ENCODE data around the gene MPG.

The MPG gene

GRCh38 chr16:74051-74746 lies 3.8 kb upstream of the MPG start:
- DNase-seq (ENCODE audit: insufficient read length, low spot score) (no peak), FAIRE-seq (no peak)
- no peak for TF ChIP-seq PAX5 (IDR thresholded peaks at IDR 0.05; ENCODE audit: insufficient read depth, low read length, severe bottlenecking)
- TF ChIP-seq TAF1 (IDR thresholded peaks at IDR 0.05; ENCODE audit: low read depth, low read length), result no peak
- TF ChIP-seq POU2F2 (IDR thresholded peaks at IDR 0.05; ENCODE audit: low read depth, low read length), result no peak
- no peak for TF ChIP-seq SPI1 (IDR thresholded peaks at IDR 0.05; ENCODE audit: low read depth, low read length)
- TF ChIP-seq POLR2AphosphoS5 (IDR thresholded peaks at IDR 0.05; ENCODE audit: low read depth, low read length), result no peak
- no peak for TF ChIP-seq POLR2A (IDR thresholded peaks at IDR 0.05; ENCODE audit: low read depth, low read length)

- TF ChIP-seq PAX5 (IDR thresholded peaks at IDR 0.05; ENCODE audit: insufficient read depth, low read length, severe bottlenecking) (no peak), TAF1 (IDR thresholded peaks at IDR 0.05; ENCODE audit: low read depth, low read length) (no peak), SPI1 (IDR thresholded peaks at IDR 0.05; ENCODE audit: low read depth, low read length) (no peak), POLR2A (IDR thresholded peaks at IDR 0.05; ENCODE audit: low read depth, low read length) (no peak), POLR2AphosphoS5 (IDR thresholded peaks at IDR 0.05; ENCODE audit: low read depth, low read length) (no peak), POU2F2 (IDR thresholded peaks at IDR 0.05; ENCODE audit: low read depth, low read length) (no peak)
Observed at GRCh38 chr16:74747-75334, 3.2 kb upstream of the MPG start.

DNA sequence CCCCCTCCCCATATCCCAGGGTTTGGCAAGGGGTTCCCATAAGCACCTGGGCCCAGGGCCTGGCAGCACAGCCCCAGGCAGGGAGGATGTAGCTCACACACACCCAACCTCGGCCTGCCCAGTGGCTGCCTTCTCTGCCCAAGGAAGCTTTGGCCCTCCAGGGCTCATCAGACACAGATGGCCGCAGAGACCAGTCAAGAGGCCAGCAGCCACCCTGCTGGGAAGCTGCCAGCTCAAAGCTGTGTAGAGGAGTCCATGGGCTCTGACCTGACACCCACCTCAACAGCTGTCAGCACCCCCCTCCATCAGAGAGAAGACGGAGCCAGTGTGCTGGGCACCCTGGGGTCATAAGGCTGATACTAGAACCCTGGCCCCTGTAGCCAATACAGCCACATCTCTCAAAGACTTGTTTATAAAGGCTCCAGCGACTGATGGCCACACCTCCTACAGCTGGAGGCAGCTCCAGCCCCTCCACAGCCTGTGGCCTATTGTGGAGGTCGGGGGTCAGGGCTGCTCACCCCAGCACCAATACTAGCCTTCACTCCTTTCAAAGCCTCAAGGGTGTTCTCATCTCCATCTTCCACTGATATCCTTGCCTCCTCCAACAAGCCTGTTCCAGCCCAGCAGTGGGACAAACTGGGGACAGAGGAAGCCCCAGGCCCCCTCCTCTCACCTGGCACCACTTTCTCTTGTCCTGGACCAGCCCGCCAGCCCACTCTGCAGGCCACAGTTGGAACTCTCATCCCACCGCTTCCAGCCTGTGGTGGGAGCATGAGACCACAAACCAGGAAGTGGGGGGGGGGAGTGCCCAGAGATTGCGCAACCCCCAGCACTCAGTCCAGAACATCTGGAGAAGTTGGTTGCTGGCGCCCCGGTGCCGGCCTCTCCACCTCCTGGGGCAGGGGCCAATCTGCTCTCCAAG lies 2.2 kb upstream of the MPG start:
- FAIRE-seq, result peak; percentile 51
- no peak for DNase-seq (ENCODE audit: insufficient read length, low spot score)
- TF ChIP-seq PAX5 (IDR thresholded peaks at IDR 0.05; ENCODE audit: insufficient read depth, low read length, severe bottlenecking) (no peak), POLR2A (IDR thresholded peaks at IDR 0.05; ENCODE audit: low read depth, low read length) (no peak), TAF1 (IDR thresholded peaks at IDR 0.05; ENCODE audit: low read depth, low read length) (no peak), POLR2AphosphoS5 (IDR thresholded peaks at IDR 0.05; ENCODE audit: low read depth, low read length) (no peak), POU2F2 (IDR thresholded peaks at IDR 0.05; ENCODE audit: low read depth, low read length) (no peak), SPI1 (IDR thresholded peaks at IDR 0.05; ENCODE audit: low read depth, low read length) (no peak)

More at GRCh38 chr16:74747-75334, 3.2 kb upstream of the MPG start:
- FAIRE-seq (no peak), DNase-seq (ENCODE audit: insufficient read length, low spot score) (no peak)

DNA sequence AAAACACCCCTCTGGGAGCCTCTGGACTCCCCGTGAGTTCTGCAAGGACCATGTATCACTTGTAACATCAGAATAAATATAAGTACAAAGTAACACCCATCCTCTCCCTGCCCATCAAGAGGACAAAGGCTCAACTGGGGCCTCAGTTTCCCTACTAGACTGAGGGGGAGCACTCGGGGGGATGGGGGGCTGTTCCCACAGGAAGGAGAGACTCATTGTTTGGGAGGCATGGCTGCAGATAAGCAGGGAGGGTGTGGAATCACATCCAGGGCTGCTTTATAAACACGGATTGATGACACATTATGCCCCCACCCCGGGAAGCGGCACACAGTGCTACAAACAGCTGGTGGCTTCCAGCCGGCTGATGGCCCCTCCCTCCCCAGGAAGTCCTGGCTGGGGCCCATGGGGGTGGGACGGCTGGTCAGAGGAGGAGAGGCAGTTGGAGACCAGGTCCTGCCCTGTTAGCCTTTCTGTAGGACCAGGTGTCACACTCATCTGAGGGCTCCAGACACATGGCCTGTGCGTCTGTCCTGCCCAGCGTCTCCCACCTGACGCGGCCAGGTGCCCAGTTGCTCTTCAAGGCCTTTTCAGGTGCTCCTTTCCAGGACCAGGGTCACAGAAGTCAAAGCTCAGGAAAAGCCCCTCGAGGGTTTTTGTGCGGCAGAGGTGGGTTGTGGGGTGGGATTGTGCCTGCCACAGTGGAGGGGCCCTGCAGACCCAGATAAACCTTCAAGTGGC lies 1.3 kb upstream of the MPG start:
- no peak for DNase-seq (ENCODE audit: insufficient read length, low spot score)
- FAIRE-seq, result peak; percentile 74
- TF ChIP-seq POLR2AphosphoS5 (IDR thresholded peaks at IDR 0.05; ENCODE audit: low read depth, low read length), result no peak
- TF ChIP-seq TAF1 (IDR thresholded peaks at IDR 0.05; ENCODE audit: low read depth, low read length), result no peak
- peak; percentile 8; the same call in 1 of the 2 replicates for TF ChIP-seq POU2F2 (IDR thresholded peaks at IDR 0.05; ENCODE audit: low read depth, low read length)
- no peak for TF ChIP-seq SPI1 (IDR thresholded peaks at IDR 0.05; ENCODE audit: low read depth, low read length)
- no peak for TF ChIP-seq POLR2A (IDR thresholded peaks at IDR 0.05; ENCODE audit: low read depth, low read length)
- TF ChIP-seq PAX5 (IDR thresholded peaks at IDR 0.05; ENCODE audit: insufficient read depth, low read length, severe bottlenecking), result no peak

- peak; percentile 89 for FAIRE-seq
- TF ChIP-seq TAF1 (IDR thresholded peaks at IDR 0.05; ENCODE audit: low read depth, low read length) (no peak), POLR2AphosphoS5 (IDR thresholded peaks at IDR 0.05; ENCODE audit: low read depth, low read length) (no peak), SPI1 (IDR thresholded peaks at IDR 0.05; ENCODE audit: low read depth, low read length) (no peak), POLR2A (IDR thresholded peaks at IDR 0.05; ENCODE audit: low read depth, low read length) (no peak), POU2F2 (IDR thresholded peaks at IDR 0.05; ENCODE audit: low read depth, low read length) (no peak; the same call in 1 of the 2 replicates), PAX5 (IDR thresholded peaks at IDR 0.05; ENCODE audit: insufficient read depth, low read length, severe bottlenecking) (no peak)
- peak; percentile 77 for DNase-seq (ENCODE audit: insufficient read length, low spot score)
Observed at GRCh38 chr16:77273-77806, 685 bp upstream of the MPG start.

DNA sequence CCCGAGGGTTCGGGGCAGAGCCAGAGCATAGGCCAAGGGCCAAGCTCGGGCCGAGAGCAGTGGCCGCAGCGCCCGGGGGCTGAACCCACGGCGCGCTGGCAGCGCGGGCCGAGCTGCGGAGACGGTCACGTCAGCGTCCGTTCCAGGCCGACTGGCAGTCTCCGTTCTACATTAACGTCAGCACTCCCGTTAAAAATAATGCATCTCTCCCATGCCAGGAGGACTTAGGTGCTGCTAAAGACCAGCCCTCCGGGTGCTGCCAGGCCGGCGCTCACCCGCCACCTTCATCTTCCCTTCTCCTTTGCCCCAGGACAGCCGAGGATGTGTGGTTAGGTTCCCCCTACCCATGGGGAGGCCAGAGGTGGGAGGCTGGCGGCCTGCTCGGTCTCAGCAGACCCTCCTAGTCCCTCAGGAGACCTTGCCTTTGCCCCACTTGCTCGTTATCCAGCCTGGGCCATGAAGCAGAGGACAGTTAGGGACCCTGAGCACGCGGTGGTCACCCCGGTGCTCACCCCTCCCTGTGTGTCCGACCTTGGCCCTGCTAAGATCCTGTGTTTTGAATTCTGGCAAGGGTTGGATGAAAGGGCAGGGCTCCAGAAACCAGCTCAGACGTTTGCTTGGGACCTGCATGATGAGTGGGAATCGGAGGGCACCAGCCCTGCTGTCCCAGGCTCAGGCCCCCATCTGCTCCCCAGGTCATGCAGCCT lies 572 bp downstream of the MPG start:
- FAIRE-seq (peak; percentile 16), DNase-seq (ENCODE audit: insufficient read length, low spot score) (peak; percentile 49)
- TF ChIP-seq POLR2AphosphoS5 (IDR thresholded peaks at IDR 0.05; ENCODE audit: low read depth, low read length) (no peak), POLR2A (IDR thresholded peaks at IDR 0.05; ENCODE audit: low read depth, low read length) (no peak), PAX5 (IDR thresholded peaks at IDR 0.05; ENCODE audit: insufficient read depth, low read length, severe bottlenecking) (no peak), SPI1 (IDR thresholded peaks at IDR 0.05; ENCODE audit: low read depth, low read length) (no peak), TAF1 (IDR thresholded peaks at IDR 0.05; ENCODE audit: low read depth, low read length) (no peak), POU2F2 (IDR thresholded peaks at IDR 0.05; ENCODE audit: low read depth, low read length) (no peak)

GRCh38 chr16:79151-80054 lies 1.4 kb downstream of the MPG start:
- DNase-seq (ENCODE audit: insufficient read length, low spot score) (no peak), FAIRE-seq (no peak)
- TF ChIP-seq POLR2A (IDR thresholded peaks at IDR 0.05; ENCODE audit: low read depth, low read length) (no peak), SPI1 (IDR thresholded peaks at IDR 0.05; ENCODE audit: low read depth, low read length) (no peak), POU2F2 (IDR thresholded peaks at IDR 0.05; ENCODE audit: low read depth, low read length) (no peak), PAX5 (IDR thresholded peaks at IDR 0.05; ENCODE audit: insufficient read depth, low read length, severe bottlenecking) (no peak), POLR2AphosphoS5 (IDR thresholded peaks at IDR 0.05; ENCODE audit: low read depth, low read length) (no peak), TAF1 (IDR thresholded peaks at IDR 0.05; ENCODE audit: low read depth, low read length) (no peak)
